LoVo (cell line): Measurements from ENCODE around the gene STK32B.

Experiments
- DNase-seq: peaks from one replicate; pipeline ENCODE4 v3.0.0-alpha.2; 2016; ENCODE audit warnings: low spot score

STK32B gene

DNA sequence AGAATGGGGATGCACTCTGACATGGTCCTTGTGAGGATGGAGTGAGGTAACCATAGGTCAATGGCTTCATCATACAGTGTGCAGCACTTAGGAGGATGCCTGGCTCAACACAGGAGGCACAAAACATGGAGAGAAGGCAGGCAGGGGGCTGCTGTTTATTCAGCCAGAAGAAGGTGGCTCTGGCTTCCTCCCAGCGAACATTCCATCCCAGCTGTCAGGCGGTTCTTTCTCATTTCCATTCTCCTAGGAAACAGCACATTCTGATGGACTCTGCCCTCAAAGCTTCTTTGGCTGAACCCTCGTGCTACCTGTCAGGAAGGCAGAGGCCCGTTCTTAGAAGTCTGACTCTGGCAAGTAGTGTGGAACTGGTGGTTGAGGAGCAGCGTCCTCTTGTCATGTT lies 18.6 kb downstream of the STK32B start:
- no peak for DNase-seq

- DNase-seq = no peak
Measured at GRCh38 chr4:5072948-5073347, 21.7 kb downstream of the STK32B start.

- no peak for DNase-seq
Measured at GRCh38 chr4:5078009-5078408, 26.7 kb downstream of the STK32B start.

DNA sequence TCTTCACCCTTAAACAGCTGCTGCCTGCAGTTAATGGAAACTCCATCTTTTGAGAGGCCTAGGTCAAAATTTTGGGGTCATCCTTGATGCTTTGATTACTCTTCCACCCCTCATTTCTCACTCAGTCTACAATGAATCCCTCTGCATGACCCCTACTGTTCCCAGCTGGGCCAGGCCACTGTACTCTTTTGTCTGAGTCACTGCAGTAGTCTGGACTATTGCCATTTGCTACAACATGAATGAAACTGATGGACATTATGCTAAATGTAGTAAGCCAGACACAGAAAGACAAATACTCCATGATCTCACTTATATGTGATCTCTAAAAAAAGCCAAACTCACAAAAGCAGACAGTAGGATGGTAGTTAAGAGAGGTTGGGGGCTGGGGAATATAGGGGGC lies 28.3 kb downstream of the STK32B start:
- DNase-seq = no peak

DNA sequence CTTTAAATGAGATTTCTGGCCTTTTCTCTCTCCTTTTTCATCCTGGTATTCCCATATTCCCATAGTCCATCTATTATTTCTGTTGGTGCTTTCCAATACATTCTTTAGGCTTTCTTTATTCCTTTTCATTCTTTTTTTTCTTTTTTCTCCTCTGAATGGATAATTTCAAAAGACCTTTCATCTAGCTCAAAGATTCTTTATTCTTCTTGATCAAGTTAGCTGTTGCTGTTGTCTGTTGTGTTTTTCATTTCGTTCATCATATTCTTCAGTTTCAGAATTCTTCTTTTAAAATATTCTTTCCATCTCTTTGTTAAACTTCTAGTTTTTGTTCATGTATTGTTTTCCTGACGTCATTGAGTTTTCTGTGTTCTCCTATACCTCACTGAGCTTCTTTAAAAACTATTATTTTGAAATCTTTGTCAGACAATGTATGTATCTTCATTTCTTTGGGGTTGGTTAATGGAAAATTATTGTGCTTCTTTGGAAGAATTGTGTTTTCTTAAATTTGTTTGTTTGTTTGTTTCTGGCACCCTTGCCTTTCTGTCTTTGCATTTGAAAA lies 30.2 kb downstream of the STK32B start:
- DNase-seq = no peak

DNA sequence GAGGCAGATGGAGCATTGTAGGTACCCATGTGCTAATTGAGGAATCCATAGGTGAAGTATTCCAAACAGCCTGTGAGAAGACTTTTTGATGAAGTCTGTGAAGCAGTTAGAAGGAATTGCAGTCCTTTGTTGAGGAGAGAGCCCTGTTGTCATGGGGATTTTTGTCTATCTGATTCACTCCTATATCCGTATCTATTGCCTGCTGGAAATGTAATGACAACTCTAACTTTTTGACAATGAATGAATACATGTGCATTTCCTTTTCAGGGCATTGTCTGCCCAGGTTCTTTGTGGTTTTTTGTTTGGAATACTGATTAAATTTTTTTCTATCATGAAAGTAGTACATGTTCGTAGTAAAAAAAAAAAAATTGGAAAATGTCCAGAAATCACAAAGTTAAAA lies 31.1 kb downstream of the STK32B start:
- no peak for DNase-seq

DNA sequence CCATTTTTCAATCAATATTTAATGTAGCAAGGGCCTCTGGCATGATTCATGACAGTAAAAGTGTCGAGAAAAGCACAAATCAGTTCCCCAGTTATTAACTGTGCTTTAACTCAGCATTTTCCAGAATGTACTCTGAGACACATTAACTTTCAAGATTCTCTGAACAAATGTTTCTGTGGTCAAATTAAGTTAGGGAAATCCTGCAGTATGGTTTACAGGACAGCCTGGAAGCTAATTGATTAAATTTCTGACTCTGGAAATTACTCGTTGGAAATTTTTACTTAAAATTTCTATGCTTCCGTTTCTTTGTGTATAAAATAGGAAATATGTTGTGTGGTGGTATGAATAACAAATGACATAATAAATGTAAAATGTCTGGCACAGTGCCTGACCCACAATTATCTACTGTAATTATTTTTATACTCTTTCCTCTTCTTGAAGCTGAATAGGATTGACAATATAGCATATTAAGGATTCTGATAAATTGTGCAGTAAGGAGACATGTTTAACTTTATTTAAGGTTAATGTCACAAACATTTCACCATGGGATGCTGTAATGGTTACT lies 33.7 kb downstream of the STK32B start:
- DNase-seq = no peak

- no peak for DNase-seq
Measured at GRCh38 chr4:5086535-5086934, 35.3 kb downstream of the STK32B start.

DNA sequence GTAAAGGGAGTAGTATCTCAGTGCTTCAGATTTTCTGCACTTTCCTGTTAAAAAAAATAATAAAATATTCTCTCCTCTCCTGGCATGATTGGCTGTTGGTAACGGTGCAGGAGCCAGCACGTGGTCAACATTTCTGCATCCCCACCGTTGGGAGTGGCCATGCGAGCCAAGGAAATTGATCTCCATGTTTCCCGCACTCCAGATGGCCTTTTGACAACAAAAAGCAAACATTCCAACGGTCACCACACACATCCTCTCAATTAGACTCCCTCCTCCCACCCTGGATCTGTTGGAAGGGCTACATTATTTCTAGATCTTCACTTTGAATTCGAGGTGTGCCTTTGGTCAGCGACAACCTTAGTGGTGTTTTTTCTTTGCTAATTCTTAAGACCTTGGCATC lies 45.0 kb downstream of the STK32B start:
- DNase-seq = no peak

DNA sequence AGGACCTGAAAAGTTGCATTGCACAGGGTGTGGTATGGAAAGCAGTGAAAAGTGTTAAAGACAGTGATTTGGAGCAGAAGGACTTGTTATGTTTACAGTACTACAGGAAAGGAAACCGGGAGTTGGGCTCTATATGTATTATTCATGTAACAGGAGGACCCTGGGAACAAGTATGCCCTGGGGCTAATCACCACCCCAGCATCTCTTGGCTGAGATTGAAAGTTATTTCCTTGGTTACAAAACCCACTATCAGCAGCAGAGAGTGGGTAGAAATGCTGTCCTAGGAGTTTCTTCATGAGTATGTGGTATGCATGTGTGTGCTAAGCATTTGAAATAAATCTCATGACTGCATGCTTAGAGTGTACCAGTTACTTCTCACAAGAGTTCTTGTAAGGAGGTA lies 46.9 kb downstream of the STK32B start:
- DNase-seq = no peak

GRCh38 chr4:5100336-5100735 lies 49.1 kb downstream of the STK32B start:
- no peak for DNase-seq

DNA sequence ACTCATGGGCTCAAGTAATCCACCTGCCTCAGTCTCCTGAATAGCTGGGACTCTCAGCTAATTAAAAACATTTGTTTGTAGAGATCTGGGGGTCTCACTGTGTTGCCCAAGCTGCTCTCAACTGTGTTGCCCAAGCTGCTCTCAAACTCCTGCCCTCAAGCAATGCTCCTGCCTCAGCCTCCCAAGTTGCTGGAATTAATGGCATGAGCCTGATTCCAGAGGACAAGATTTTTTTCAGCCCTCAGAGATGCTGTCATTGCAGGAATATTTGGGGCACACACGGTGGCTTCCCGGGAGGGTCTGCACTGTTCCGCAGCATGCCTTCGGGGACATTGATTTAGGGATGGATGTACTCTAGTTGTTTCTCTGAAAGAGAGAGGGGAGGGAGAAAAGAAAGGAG lies 49.7 kb downstream of the STK32B start:
- no peak for DNase-seq

GRCh38 chr4:5101571-5101970 lies 50.3 kb downstream of the STK32B start:
- DNase-seq = no peak

DNA sequence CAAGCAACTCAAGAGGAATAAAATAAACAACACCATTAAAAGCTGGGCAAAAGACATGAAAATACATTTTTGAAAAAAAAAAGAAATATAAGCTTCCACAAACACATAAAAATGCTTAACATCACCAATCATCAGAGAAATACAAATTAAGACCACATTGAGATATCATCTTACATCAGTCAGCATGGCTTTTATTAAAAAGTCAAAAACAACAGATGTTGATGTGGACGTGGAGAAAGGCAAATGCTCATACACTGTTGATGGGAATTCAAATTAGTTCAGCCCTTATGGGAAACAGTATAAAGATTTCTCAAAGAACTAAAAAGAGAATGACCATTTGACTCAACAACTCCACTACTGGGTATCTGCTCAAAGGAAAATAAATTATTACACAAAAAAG lies 59.6 kb downstream of the STK32B start:
- no peak for DNase-seq

GRCh38 chr4:5112333-5113095 lies 61.2 kb downstream of the STK32B start:
- no peak for DNase-seq

- DNase-seq = no peak
Measured at GRCh38 chr4:5114950-5115349, 63.7 kb downstream of the STK32B start.

GRCh38 chr4:5118091-5118786 lies 67.0 kb downstream of the STK32B start:
- no peak for DNase-seq

DNA sequence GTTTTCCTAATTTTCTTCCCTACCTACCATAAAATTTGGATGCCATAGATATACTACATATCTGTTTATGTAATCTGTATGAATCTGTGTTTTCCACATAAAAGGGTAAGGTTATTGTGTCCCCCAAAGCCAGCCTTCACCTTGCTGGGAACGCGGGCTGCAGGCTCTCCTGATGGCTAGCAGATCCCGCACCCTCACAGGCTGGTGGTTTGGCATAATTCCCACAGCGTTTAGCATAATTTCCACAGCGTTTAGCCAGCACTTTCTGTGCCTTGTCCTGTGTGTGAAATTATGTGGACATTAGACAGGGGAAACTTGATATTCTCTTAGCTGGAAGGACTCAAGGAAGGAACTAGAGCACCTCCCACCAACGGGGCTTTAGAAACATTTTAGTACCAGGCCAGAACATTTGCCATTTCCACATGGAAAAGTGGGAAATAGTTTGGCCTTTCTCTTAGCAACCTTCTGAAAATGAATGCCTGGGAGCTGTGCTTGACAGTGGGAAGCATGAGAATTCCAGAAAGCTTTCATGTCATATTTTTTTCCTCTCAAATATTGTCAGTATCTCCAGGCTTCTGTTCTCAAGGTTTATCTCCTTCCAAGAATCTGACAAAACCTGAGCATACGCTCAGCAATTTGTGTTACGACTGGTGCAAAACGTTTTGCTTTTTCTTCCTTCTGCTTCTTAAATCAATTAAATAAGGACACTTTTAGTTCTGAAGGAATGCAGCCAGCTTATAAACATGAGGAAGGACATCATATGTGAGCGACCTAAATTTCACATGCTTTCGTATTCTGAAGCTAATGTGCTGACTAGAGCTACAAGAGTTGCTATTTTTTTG lies 67.9 kb downstream of the STK32B start:
- DNase-seq = no peak

DNA sequence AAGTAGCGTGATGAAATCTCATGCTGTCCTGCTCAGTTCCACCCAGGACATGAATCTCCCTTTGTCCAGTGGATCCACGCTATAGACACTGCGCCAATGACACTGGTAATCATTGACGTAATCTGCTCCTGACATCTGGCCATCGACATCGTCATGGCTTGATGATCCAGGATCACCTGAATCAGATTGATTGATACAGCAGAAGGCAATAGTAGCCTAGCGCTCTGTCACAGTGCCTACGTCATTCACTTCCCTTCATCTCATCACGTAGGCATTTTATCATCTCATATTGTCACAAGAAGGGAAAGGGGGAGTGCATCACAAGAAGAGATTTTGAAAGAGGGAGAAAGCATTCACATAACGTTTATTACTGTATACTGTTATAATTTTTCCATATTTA lies 68.8 kb downstream of the STK32B start:
- DNase-seq = no peak

DNA sequence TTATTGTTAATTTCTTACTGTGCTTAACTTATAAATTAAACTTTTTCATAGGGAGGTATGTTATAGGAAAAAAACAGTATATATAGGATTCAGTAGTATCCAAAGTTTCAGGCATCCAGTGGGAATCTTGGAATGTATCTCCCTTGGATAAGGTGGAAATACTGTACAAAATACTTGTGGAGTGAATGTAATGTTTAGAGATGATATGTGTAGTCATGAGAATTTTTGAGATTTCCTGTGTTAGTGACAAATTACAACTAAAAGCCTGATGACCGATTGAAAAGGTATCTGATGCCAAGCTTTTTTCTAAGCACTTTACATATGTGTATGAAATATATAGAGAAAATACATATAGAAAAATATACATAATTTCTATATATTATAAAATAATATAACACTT lies 69.2 kb downstream of the STK32B start:
- DNase-seq = no peak

DNA sequence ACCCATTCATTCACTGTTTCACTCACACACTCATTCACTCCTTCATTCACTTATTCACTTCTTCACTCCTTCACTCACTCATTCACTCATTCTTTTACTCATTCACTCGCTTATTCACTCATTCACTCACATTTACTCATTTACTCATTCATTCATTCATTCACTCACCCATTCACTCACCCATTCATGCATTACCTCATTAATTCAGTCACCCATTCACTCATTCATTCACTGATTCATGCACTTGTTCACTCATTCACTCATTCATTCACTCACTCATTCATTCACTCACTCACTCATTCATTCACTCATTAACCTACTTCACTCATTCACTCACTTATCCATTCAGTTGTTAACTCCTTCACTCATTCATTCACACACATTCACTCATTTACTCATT lies 70.8 kb downstream of the STK32B start:
- DNase-seq = no peak

DNA sequence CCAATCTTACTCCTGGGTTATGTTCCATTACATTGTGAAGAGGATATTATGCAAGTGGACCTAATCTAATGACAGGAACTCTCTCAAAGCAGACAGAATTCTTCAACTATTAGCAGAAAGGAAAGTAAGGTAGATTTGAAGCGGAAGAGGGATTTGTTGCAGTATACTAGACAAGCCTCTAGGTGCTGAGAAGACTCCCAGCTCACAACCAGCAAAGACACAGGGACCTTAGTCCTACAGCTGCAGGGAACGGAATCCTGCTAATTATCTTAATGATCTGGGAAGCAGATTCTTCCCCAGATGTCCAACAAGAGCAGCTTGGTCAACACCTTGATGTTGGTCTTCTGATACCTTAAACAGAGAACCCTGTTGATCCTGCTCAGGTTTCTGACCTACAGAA lies 73.6 kb downstream of the STK32B start:
- no peak for DNase-seq
